ENCODE results near the gene GARIN5B.
A peak's percentile ranks its signal among the peaks of the same experiment; 100 is the strongest.

GARIN5B gene

GRCh38 chr19:55319785-55320184 lies 43.3 kb downstream of the GARIN5B start:
- DNase-seq, result no peak

GRCh38 chr19:55316646-55317045 lies 46.4 kb downstream of the GARIN5B start:
- DNase-seq, result no peak

GRCh38 chr19:55315956-55316525 lies 47.0 kb downstream of the GARIN5B start:
- no peak for DNase-seq

GRCh38 chr19:55314396-55314795 lies 48.7 kb downstream of the GARIN5B start:
- no peak for DNase-seq

GRCh38 chr19:55312621-55313512 lies 50.2 kb downstream of the GARIN5B start:
- no peak for DNase-seq

- no peak for DNase-seq
Measured at GRCh38 chr19:55311797-55312196, 51.3 kb downstream of the GARIN5B start.

- DNase-seq, result no peak
Measured at GRCh38 chr19:55311397-55311796, 51.7 kb downstream of the GARIN5B start.

- no peak for DNase-seq
Measured at GRCh38 chr19:55310498-55310897, 52.6 kb downstream of the GARIN5B start.

GRCh38 chr19:55309448-55309847 lies 53.6 kb downstream of the GARIN5B start:
- no peak for DNase-seq

GRCh38 chr19:55308281-55308680 lies 54.8 kb downstream of the GARIN5B start:
- DNase-seq, result no peak

GRCh38 chr19:55306712-55307111 lies 56.3 kb downstream of the GARIN5B start:
- DNase-seq, result no peak

GRCh38 chr19:55305983-55306562 lies 57.0 kb downstream of the GARIN5B start:
- DNase-seq, result no peak

GRCh38 chr19:55305491-55305890 lies 57.6 kb downstream of the GARIN5B start:
- DNase-seq, result peak; percentile 39 to 72

- DNase-seq, result no peak
Measured at GRCh38 chr19:55304980-55305379, 58.1 kb downstream of the GARIN5B start.
